HCT116 (cell line): ENCODE measurements around the gene FGL2. TPM values are rescaled to one million over a fixed set of nuclear protein-coding genes. Genes with fewer than 3 reads are reported as not detected.

Experiments used
- ATAC-seq: fragments of 200-7000 bp; cut with Tn5 transposase; 2 replicates; pipeline ENCODE4 v1.9.1; 2020; ENCODE audit warnings: mild to moderate bottlenecking, moderate library complexity
- BruUV-seq: library from RNA; stranded (reverse); fragments of 400-500 nt; replicated peaks from 2 replicates; lab custom pipeline; 2021; lab: Mats Ljungman, UMichigan
- CTCF ChIA-PET: fragments of 300-600 bp; sonication (Branson Sonifier 250); formaldehyde crosslinking; loops from one replicate; lab custom pipeline; 2021; ENCODE audit warnings: antibody characterized with exemption; lab: Charles Lee
- POLR2A ChIA-PET: fragments of 300-600, 350-600 bp; sonication (Branson Sonifier 250); formaldehyde crosslinking; loops from one replicate; lab custom pipeline; 2021; ENCODE audit warnings: antibody characterized with exemption; lab: Charles Lee
- RAD21 ChIA-PET, 2 experiments: fragments of 300-600 bp; sonication (Branson Sonifier 250); formaldehyde crosslinking; loops; one replicate each; lab custom pipeline; 2023; ENCODE audit warnings: low total read pairs in 2 of 2; ENCODE audit not compliant: uncharacterized antibody in 2 of 2, unreplicated experiment in 2 of 2, low non-redundant PET in 1 of 2; lab: Charles Lee
- DNase-seq: peaks from one replicate; pipeline ENCODE4 v3.0.0-alpha.2; 2010; ENCODE audit warnings: low read depth, low spot score
- H2AFZ ChIP-seq: fragments of 200-600 bp; shearing (Covaris generic), sonication (generic); 2 replicates; pipeline ENCODE4 v1.6.1; 2017; ENCODE audit warnings: low read depth, mixed run types, mixed read lengths, antibody characterized with exemption, low read length; ENCODE audit not compliant: poor library complexity, severe bottlenecking
- H3K27ac ChIP-seq: 2 replicates; pipeline ENCODE4 v1.5.1; 2012; ENCODE audit warnings: low read depth, low read length
- H3K27me3 ChIP-seq: fragments of 200-600 bp; sonication (generic); 2 replicates; pipeline ENCODE4 v1.6.1; 2016; ENCODE audit warnings: mixed run types, low read length, mixed read lengths; ENCODE audit not compliant: insufficient read depth
- H3K36me3 ChIP-seq, 2 experiments: fragments of 200-500 bp in 1 of 2; fragments of 200-600 bp in 1 of 2; sonication (Bioruptor generic) in 1 of 2; sonication (generic) in 1 of 2; 2 replicates each; pipeline versions ENCODE4 v1.5.1 to v1.6.1; 2014 to 2016; ENCODE audit warnings: low read length in 2 of 2, inconsistent platforms in 1 of 2, mixed read lengths in 1 of 2, mixed run types in 1 of 2; ENCODE audit not compliant: insufficient read depth in 2 of 2, control insufficient read depth in 1 of 2
- H3K4me1 ChIP-seq, 2 experiments: fragments of 200-600 bp in 1 of 2; sonication (generic) in 1 of 2; 2 replicates each; pipeline versions ENCODE4 v1.5.1 to v1.6.1; 2012 to 2017; ENCODE audit warnings: low read length in 2 of 2, inconsistent platforms in 1 of 2, mild to moderate bottlenecking in 1 of 2, mixed read lengths in 1 of 2, mixed run types in 1 of 2, moderate library complexity in 1 of 2; ENCODE audit not compliant: insufficient read depth in 2 of 2, control insufficient read depth in 1 of 2
- H3K4me2 ChIP-seq: fragments of 200-600 bp; sonication (generic); 2 replicates; pipeline ENCODE4 v1.6.1; 2017; ENCODE audit warnings: mixed run types, low read length, mixed read lengths
- H3K4me3 ChIP-seq, 2 experiments: fragments of 200-600 bp in 1 of 2; sonication (generic) in 1 of 2; replicated peaks in 1 of 2; 2 replicates each; pipeline ENCODE4 v1.5.1; 2011 to 2016; ENCODE audit warnings: low read length in 2 of 2, control low read depth in 1 of 2, low read depth in 1 of 2, mild to moderate bottlenecking in 1 of 2, mixed read lengths in 1 of 2, mixed run types in 1 of 2
- H3K79me2 ChIP-seq: fragments of 200-600 bp; sonication (generic); 2 replicates; pipeline ENCODE4 v1.6.1; 2017; ENCODE audit warnings: mild to moderate bottlenecking, mixed run types, low read length, moderate library complexity, mixed read lengths; ENCODE audit not compliant: insufficient read depth
- H3K9ac ChIP-seq: fragments of 200-600 bp; sonication (generic); 2 replicates; pipeline ENCODE4 v1.6.1; 2016; ENCODE audit warnings: low read length, mixed read lengths
- H3K9me2 ChIP-seq: fragments of 200-600 bp; sonication (generic), shearing (Covaris generic); 2 replicates; pipeline ENCODE4 v1.6.1; 2017; ENCODE audit warnings: mixed run types, mild to moderate bottlenecking, moderate library complexity; ENCODE audit not compliant: insufficient read depth
- H3K9me3 ChIP-seq, 2 experiments: fragments of 200-500 bp in 1 of 2; fragments of 200-600 bp in 1 of 2; sonication (Bioruptor generic) in 1 of 2; sonication (generic) in 1 of 2; 2 replicates each; pipeline ENCODE4 v1.6.1; 2014 to 2017; ENCODE audit warnings: low read length in 2 of 2, mixed read lengths in 2 of 2, inconsistent platforms in 1 of 2, low read depth in 1 of 2, mild to moderate bottlenecking in 1 of 2, mixed run types in 1 of 2, moderate library complexity in 1 of 2; ENCODE audit not compliant: control insufficient read depth in 1 of 2, insufficient read depth in 1 of 2
- H4K20me1 ChIP-seq: fragments of 200-600 bp; sonication (generic), shearing (Covaris generic); 2 replicates; pipeline ENCODE4 v1.6.1; 2017; ENCODE audit warnings: mixed run types, mild to moderate bottlenecking, moderate library complexity; ENCODE audit not compliant: insufficient read depth
- EGR1 ChIP-seq: IDR thresholded peaks from 2 replicates; pipeline ENCODE4 v1.6.1; 2012; ENCODE audit warnings: low read depth
- ELF1 ChIP-seq: IDR thresholded peaks from 2 replicates; pipeline ENCODE4 v1.6.1; 2012; ENCODE audit warnings: low read depth, borderline replicate concordance
- EZH2 ChIP-seq: fragments of 200-600 bp; sonication (generic); IDR thresholded peaks from 2 replicates; pipeline ENCODE4 v1.6.1; 2017; ENCODE audit warnings: antibody characterized with exemption, mixed run types
- JUND ChIP-seq: IDR thresholded peaks from 2 replicates; pipeline ENCODE4 v1.6.1; 2012
- RAD21 ChIP-seq: IDR thresholded peaks from 2 replicates; pipeline ENCODE4 v1.6.1; 2012; ENCODE audit warnings: low read depth, mild to moderate bottlenecking
- SP1 ChIP-seq: IDR thresholded peaks from 2 replicates; pipeline ENCODE4 v1.6.1; 2012; ENCODE audit warnings: low read depth
- TCF7L2 ChIP-seq: IDR thresholded peaks from 2 replicates; pipeline ENCODE4 v1.7.0; 2011; ENCODE audit warnings: borderline replicate concordance, inconsistent platforms; ENCODE audit not compliant: insufficient read depth, insufficient read length; ENCODE audit errors: extremely low read depth
- YY1 ChIP-seq: IDR thresholded peaks from 2 replicates; pipeline ENCODE4 v1.6.1; 2011; ENCODE audit warnings: low read length, low read depth, moderate library complexity, mild to moderate bottlenecking; ENCODE audit not compliant: insufficient replicate concordance; ENCODE audit errors: extremely low read depth
- ZFX ChIP-seq: fragments of 450-650 bp; IDR thresholded peaks from 2 replicates; pipeline ENCODE4 v1.6.1; 2017
- ZNF274 ChIP-seq: fragments of 200-500 bp; sonication (Bioruptor generic); IDR thresholded peaks from 2 replicates; pipeline ENCODE4 v1.6.1; 2014; ENCODE audit warnings: mild to moderate bottlenecking, low read depth, low read length, inconsistent platforms
- intact Hi-C: fragments of 100-400 bp; cut with micrococcal nuclease; formaldehyde crosslinking; loops from 2 replicates; pipeline ENCODE4 v1.10.0; 2022
- total RNA-seq: library from RNA; stranded (reverse); gene quantifications from one replicate; pipeline ENCODE4 v1.2.1, GENCODE V29; 2021; ENCODE audit not compliant: unreplicated experiment
- TF ChIP-seq, protein P1 (sequence below): IDR thresholded peaks from 2 replicates; pipeline ENCODE4 v1.6.1; 2011; ENCODE audit warnings: mild to moderate bottlenecking, low read length, moderate library complexity; ENCODE audit not compliant: insufficient replicate concordance; ENCODE audit errors: extremely low read depth
- TF ChIP-seq, protein P2 (sequence below): IDR thresholded peaks from 2 replicates; pipeline ENCODE4 v1.6.1; 2012

FGL2 gene
- total RNA-seq, 1 experiment from 2014 or later: not detected

DNA sequence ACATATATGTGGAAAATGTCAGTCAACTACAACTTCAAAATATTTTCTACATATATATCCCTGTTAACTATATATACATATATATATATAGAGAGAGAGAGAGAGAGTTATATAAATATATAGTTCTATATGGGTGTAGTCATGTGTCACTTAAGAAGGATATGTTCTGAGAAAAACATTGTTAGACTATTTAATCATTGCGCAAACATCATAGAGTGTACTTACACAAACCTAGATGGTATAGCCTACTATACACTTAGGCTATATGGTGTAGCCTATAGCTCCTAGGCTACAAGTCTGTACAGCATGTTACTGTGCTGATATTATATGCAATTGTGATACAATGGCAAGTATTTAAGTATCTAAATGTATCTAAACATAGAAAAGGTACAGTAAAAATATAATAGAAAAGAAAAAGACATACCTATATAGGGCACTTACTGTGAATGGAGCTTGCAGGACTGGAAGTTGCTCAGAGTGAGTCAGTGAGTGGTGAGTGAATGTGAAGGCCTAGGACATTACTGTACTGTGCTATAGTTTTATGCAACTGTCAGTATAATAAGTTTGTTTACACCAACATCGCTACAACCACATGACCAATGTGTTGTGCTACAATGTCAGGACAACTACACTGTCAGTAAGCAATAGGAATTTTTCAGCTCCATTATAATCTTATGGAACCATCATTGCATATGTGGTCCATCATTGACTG, 18.0 kb upstream of the FGL2 start (continued):
- TF ChIP-seq, protein P1, sequence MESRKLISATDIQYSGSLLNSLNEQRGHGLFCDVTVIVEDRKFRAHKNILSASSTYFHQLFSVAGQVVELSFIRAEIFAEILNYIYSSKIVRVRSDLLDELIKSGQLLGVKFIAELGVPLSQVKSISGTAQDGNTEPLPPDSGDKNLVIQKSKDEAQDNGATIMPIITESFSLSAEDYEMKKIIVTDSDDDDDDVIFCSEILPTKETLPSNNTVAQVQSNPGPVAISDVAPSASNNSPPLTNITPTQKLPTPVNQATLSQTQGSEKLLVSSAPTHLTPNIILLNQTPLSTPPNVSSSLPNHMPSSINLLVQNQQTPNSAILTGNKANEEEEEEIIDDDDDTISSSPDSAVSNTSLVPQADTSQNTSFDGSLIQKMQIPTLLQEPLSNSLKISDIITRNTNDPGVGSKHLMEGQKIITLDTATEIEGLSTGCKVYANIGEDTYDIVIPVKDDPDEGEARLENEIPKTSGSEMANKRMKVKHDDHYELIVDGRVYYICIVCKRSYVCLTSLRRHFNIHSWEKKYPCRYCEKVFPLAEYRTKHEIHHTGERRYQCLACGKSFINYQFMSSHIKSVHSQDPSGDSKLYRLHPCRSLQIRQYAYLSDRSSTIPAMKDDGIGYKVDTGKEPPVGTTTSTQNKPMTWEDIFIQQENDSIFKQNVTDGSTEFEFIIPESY: no peak
- TF ChIP-seq SP1: no peak
- TF ChIP-seq RAD21: no peak
- TF ChIP-seq JUND: no peak
- TF ChIP-seq EGR1: no peak

DNA sequence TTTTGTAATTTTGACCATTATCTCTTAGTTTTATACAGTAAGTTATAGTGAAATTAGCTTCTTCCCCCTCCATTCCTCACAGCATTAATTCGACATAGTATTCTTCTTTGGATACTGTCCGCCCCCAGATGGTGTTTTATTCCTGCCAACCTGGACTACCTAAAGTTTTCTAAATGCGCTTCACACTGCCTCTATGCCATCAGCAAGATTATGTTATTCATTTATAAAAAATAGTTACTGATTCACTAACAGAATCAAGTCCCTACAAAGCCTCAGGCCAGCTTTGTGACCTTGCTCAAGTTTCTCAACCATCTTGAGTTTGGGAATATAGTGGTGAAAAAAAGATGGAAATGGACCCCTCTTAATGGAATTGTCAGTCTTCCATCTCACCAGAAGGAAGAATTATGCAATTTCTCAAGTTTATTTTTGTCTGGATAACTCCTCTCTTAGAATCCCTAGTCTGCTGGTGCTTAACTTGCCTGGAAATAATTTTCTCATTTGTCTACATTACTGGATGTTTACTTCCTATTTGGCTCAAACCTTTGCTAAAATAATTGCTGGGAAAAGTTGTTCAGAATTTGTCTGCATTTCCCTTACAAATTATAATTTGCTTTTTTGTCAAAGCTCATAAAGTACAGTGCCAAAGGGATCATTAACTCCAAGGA, 16.7 kb upstream of the FGL2 start:
- Histone ChIP-seq H3K27me3 (no peaks in the 10 kb centered on the region), H3K36me3 (no peaks in the 10 kb centered on the region), H3K9ac (no peak overlapping the region), H3K27ac (no peak overlapping the region), H3K4me3 (no peak overlapping the region), H3K9me2 (no peaks in the 10 kb centered on the region), H3K9me3 (no peaks in the 10 kb centered on the region), H2AFZ (no peak overlapping the region), H3K4me2 (no peak overlapping the region), H4K20me1 (no peaks in the 10 kb centered on the region), H3K79me2 (no peaks in the 10 kb centered on the region), H3K4me1 (no peaks in the 10 kb centered on the region)
- DNase-seq (no peak), ATAC-seq (no peak)
- ChIA-PET POLR2A (no interaction called here), RAD21 (no interaction called here), CTCF (interaction anchor here (1.1 kb wide), 1 partner anchor 31 kb away, joined by 3 read pairs; no protein-coding TSS in a partner anchor)
- BruUV-seq: no TSS peak
- no peak for TF ChIP-seq RAD21
- TF ChIP-seq JUND: no peak
- TF ChIP-seq YY1: no peak
- no peak for TF ChIP-seq SP1
- no peak for TF ChIP-seq ELF1
- no peak for TF ChIP-seq TCF7L2
- no peak for TF ChIP-seq ZNF274
- TF ChIP-seq ZFX: no peak
- no peak for TF ChIP-seq EZH2
- TF ChIP-seq, protein P2, sequence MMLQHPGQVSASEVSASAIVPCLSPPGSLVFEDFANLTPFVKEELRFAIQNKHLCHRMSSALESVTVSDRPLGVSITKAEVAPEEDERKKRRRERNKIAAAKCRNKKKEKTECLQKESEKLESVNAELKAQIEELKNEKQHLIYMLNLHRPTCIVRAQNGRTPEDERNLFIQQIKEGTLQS: no peak
- intact Hi-C loops: no loop called here
